HUES48 (cell line): Measurements from ENCODE around the gene PLK5.
"Not testable (repeated sequence)": the region's sequence is repeated elsewhere in the genome, so short reads cannot be mapped to it uniquely, and the experiment has no call there.

Source experiments
- H3K27ac ChIP-seq: one replicate; pipeline ENCODE4 v1.7.0; 2013; ENCODE audit warnings: low read depth, low read length, inconsistent platforms
- H3K27me3 ChIP-seq: 2 replicates; pipeline ENCODE4 v1.6.1; 2013; ENCODE audit warnings: mild to moderate bottlenecking, low read length; ENCODE audit not compliant: control insufficient read depth, insufficient read depth
- H3K36me3 ChIP-seq: 2 replicates; pipeline ENCODE4 v1.6.1; 2013; ENCODE audit warnings: low read length; ENCODE audit not compliant: control insufficient read depth, insufficient read depth
- H3K4me1 ChIP-seq: 2 replicates; pipeline ENCODE4 v1.6.1; 2013; ENCODE audit warnings: mild to moderate bottlenecking, low read length; ENCODE audit not compliant: control insufficient read depth, insufficient read depth
- H3K4me3 ChIP-seq: 2 replicates; pipeline ENCODE4 v1.5.1; 2013; ENCODE audit warnings: mild to moderate bottlenecking, low read depth, low read length
- H3K9ac ChIP-seq: 2 replicates; pipeline ENCODE4 v1.6.1; 2013; ENCODE audit warnings: mild to moderate bottlenecking, low read depth, low read length, moderate library complexity
- H3K9me3 ChIP-seq: 2 replicates; pipeline ENCODE4 v1.6.1; 2013; ENCODE audit warnings: low read length; ENCODE audit not compliant: control insufficient read depth, insufficient read depth

Gene PLK5

GRCh38 chr19:1530856-1531255, 7.0 kb downstream of the PLK5 start:
- H3K9ac ChIP-seq, H3K4me3 ChIP-seq, H3K36me3 ChIP-seq, H3K27ac ChIP-seq, H3K9me3 ChIP-seq, H3K4me1 ChIP-seq, H3K27me3 ChIP-seq: not testable (repeated sequence)

GRCh38 chr19:1531587-1531986, 7.7 kb downstream of the PLK5 start:
- Histone ChIP-seq H3K9ac (no peak overlapping the region), H3K4me1 (no peaks in the 10 kb centered on the region), H3K4me3 (no peak overlapping the region), H3K36me3 (no peaks in the 10 kb centered on the region), H3K9me3 (no peaks in the 10 kb centered on the region), H3K27me3 (no peaks in the 10 kb centered on the region), H3K27ac (no peak overlapping the region)

- Histone ChIP-seq H3K36me3 (no peaks in the 10 kb centered on the region), H3K4me1 (no peaks in the 10 kb centered on the region), H3K4me3 (no peak overlapping the region), H3K27ac (no peak overlapping the region), H3K9me3 (no peaks in the 10 kb centered on the region), H3K27me3 (no peaks in the 10 kb centered on the region), H3K9ac (no peak overlapping the region)
Measured at GRCh38 chr19:1532003-1532402, 8.1 kb downstream of the PLK5 start.

GRCh38 chr19:1533510-1534150, 9.8 kb downstream of the PLK5 start:
- no peaks in the 10 kb centered on the region for H3K4me1 ChIP-seq
- H3K9ac ChIP-seq: no peak overlapping the region
- no peaks in the 10 kb centered on the region for H3K27me3 ChIP-seq
- no peaks in the 10 kb centered on the region for H3K9me3 ChIP-seq
- no peak overlapping the region for H3K4me3 ChIP-seq
- no peaks in the 10 kb centered on the region for H3K36me3 ChIP-seq
- no peak overlapping the region for H3K27ac ChIP-seq

- H3K4me1 ChIP-seq: no peaks in the 10 kb centered on the region
- H3K36me3 ChIP-seq: no peaks in the 10 kb centered on the region
- no peak overlapping the region for H3K9ac ChIP-seq
- H3K27me3 ChIP-seq: no peaks in the 10 kb centered on the region
- H3K4me3 ChIP-seq: no peak overlapping the region
- no peak overlapping the region for H3K27ac ChIP-seq
- H3K9me3 ChIP-seq: no peaks in the 10 kb centered on the region
Measured at GRCh38 chr19:1534972-1535371, 11.1 kb downstream of the PLK5 start.

- H3K36me3 ChIP-seq, H3K27me3 ChIP-seq, H3K9me3 ChIP-seq, H3K27ac ChIP-seq, H3K4me3 ChIP-seq, H3K9ac ChIP-seq, H3K4me1 ChIP-seq: not testable (repeated sequence)
Measured at GRCh38 chr19:1535699-1536098, 11.8 kb downstream of the PLK5 start.

- Histone ChIP-seq H3K4me1 (no peaks in the 10 kb centered on the region), H3K36me3 (no peaks in the 10 kb centered on the region), H3K9me3 (no peaks in the 10 kb centered on the region), H3K27me3 (no peaks in the 10 kb centered on the region), H3K4me3 (no peak overlapping the region), H3K9ac (no peak overlapping the region), H3K27ac (no peak overlapping the region)
Measured at GRCh38 chr19:1538978-1539377, 15.1 kb downstream of the PLK5 start.

GRCh38 chr19:1539749-1540148, 15.9 kb downstream of the PLK5 start:
- H3K4me3 ChIP-seq, H3K27me3 ChIP-seq, H3K4me1 ChIP-seq, H3K9me3 ChIP-seq, H3K36me3 ChIP-seq, H3K9ac ChIP-seq, H3K27ac ChIP-seq: not testable (repeated sequence)

GRCh38 chr19:1540365-1540925, 16.6 kb downstream of the PLK5 start:
- Histone ChIP-seq H3K9me3 (no peaks in the 10 kb centered on the region), H3K4me3 (no peak overlapping the region), H3K27me3 (no peaks in the 10 kb centered on the region), H3K9ac (no peak overlapping the region), H3K36me3 (no peaks in the 10 kb centered on the region), H3K27ac (no peak overlapping the region), H3K4me1 (no peaks in the 10 kb centered on the region)

- no peak overlapping the region for H3K9ac ChIP-seq
- H3K27me3 ChIP-seq: no peaks in the 10 kb centered on the region
- H3K9me3 ChIP-seq: no peaks in the 10 kb centered on the region
- no peaks in the 10 kb centered on the region for H3K36me3 ChIP-seq
- no peak overlapping the region for H3K27ac ChIP-seq
- no peaks in the 10 kb centered on the region for H3K4me1 ChIP-seq
- no peak overlapping the region for H3K4me3 ChIP-seq
Measured at GRCh38 chr19:1549332-1549945, 25.6 kb downstream of the PLK5 start.

GRCh38 chr19:1551068-1552040, 27.5 kb downstream of the PLK5 start:
- no peaks in the 10 kb centered on the region for H3K9me3 ChIP-seq
- peaks cover 5% of the 10 kb centered on the region for H3K36me3 ChIP-seq
- H3K4me3 ChIP-seq: no peak overlapping the region
- H3K9ac ChIP-seq: no peak overlapping the region
- no peaks in the 10 kb centered on the region for H3K4me1 ChIP-seq
- H3K27me3 ChIP-seq: no peaks in the 10 kb centered on the region
- no peak overlapping the region for H3K27ac ChIP-seq
